IgD-negative memory B cell (primary cell): ENCODE data around the gene GPR89A. TPM values are rescaled to one million over a fixed set of nuclear protein-coding genes. Genes with fewer than 3 reads are reported as not detected.
"Not testable (repeated sequence)": the region's sequence is repeated elsewhere in the genome, so short reads cannot be mapped to it uniquely, and the experiment has no call there.

Experiments
- H3K27ac Mint-ChIP-seq, 3 donors: one replicate each; pipeline ENCODE4 v1.8.0; 2020 to 2022; ENCODE audit warnings: mild to moderate bottlenecking in 3 of 3, mixed read lengths in 3 of 3, moderate library complexity in 1 of 3
- H3K27me3 Mint-ChIP-seq: one replicate; pipeline ENCODE4 v1.8.0; 2021; ENCODE audit warnings: mixed read lengths
- H3K36me3 Mint-ChIP-seq: one replicate; pipeline ENCODE4 v1.8.0; 2020; ENCODE audit warnings: mild to moderate bottlenecking, mixed read lengths
- H3K4me1 Mint-ChIP-seq, 3 donors: one replicate each; pipeline ENCODE4 v1.8.0; 2020 to 2022; ENCODE audit warnings: mixed read lengths in 3 of 3, mild to moderate bottlenecking in 1 of 3
- H3K4me3 Mint-ChIP-seq, 4 donors: one replicate each; pipeline ENCODE4 v1.8.0; 2020 to 2022; ENCODE audit warnings: mild to moderate bottlenecking in 4 of 4, mixed read lengths in 4 of 4, moderate library complexity in 3 of 4
- H3K9me3 Mint-ChIP-seq, 3 donors: one replicate each; pipeline ENCODE4 v1.8.0; 2020 to 2021; ENCODE audit warnings: mixed read lengths in 3 of 3, mild to moderate bottlenecking in 1 of 3
- polyA plus RNA-seq: library from polyadenylated mRNA; unstranded; fragments of 300-500 nt; fragmentation: Illumina TruSeq; gene quantifications from one replicate; pipeline ENCODE4 v1.2.3, GENCODE V29; 2021

The GPR89A gene
- polyA plus RNA-seq, result 14.8 TPM

DNA sequence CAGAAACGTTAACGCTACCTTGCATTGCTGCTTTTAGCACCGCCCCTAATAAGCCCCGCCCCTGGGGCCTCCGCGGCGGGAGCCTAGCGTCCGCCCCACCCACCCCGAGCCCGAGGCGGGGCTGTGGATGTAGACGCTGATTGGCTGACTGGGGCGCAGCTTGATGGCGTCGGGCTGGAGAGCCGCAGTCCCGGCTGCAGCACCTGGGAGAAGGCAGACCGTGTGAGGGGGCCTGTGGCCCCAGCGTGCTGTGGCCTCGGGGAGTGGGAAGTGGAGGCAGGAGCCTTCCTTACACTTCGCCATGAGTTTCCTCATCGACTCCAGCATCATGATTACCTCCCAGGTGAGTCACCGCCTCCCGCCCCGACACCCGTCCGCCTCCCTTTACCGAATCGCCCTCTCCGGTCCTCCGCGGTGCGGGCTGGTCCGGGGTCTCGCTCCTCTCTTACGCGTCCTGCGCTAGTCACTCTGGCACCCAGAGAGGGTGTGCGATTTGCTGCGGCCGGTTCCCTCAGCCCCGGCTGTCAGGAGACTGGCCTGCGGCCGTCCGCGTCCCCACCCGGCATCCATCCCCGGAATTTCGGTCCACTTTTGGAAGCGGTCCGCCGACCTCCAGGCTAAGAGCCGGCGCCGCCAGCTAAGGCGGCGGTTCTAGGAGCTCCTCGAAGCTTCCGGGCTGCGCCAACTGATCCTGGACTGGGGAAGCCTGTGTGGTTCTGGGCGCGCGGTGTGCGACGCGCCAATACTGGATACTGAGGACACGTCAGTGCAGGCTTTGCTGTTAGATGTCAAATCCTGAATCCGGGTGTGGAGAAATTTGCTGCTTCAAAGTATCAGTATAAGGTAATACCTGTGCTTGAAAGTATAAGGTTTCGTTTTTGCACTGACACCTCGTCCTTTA is at the start of gene GPR89A:
GPR89A (plus strand) TSS at position 156 of the 901 bp plus-strand sequence; CDS start at position 302, 146 bp downstream.
- peak within 1 kb of the TSS; percentile 92 to 99 (median 94) for H3K4me3 Mint-ChIP-seq
- peak within 1 kb of the TSS in 2 of 3 donors; percentile 83 to 90 for H3K27ac Mint-ChIP-seq
- not testable (repeated sequence) for H3K27me3 Mint-ChIP-seq, H3K4me1 Mint-ChIP-seq, H3K36me3 Mint-ChIP-seq, H3K9me3 Mint-ChIP-seq

DNA sequence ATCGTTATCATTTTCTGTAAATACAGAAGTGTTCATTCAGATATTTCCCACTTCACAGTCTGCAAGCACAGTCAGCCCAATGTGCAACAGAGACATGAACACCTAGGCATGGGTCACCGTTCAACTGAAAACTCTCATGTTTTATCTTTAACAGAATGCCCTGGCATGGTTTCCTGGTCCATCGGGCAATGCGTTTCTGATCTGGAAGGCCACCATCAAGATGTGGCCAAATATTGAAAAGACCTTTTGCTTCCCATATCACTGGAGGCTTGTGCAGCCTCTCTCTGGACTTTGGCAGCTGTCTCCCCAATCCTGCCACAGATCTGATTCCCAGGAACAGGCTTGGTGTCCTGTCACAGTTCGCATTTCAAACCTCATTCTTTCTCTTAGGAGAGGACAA is 21.0 kb upstream of the GPR89A start:
- H3K36me3 Mint-ChIP-seq, H3K27me3 Mint-ChIP-seq, H3K4me3 Mint-ChIP-seq, H3K4me1 Mint-ChIP-seq, H3K9me3 Mint-ChIP-seq, H3K27ac Mint-ChIP-seq: not testable (repeated sequence)

DNA sequence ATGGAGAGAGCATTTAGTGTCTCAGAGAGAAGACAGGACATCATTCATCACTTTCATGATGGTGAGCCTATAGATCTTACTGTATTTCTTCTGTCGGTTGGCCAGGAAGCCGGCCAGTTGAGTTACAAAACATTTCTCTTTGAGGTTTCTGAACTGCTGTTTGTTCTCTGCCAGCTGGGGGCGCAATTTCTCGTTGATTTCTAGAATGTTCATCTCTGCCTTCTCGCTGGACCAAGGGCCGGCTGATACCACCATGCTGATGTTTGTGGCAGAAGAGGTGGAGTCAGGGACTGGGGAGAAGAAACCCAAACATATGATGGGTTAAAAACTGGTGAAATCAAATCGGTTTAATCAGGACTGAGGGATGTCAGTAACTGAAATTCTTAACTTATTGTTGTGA is 17.0 kb upstream of the GPR89A start:
- H3K4me3 Mint-ChIP-seq, H3K36me3 Mint-ChIP-seq, H3K27me3 Mint-ChIP-seq, H3K9me3 Mint-ChIP-seq, H3K4me1 Mint-ChIP-seq: not testable (repeated sequence)
- H3K27ac Mint-ChIP-seq, result peak overlapping the region in 1 of 3 donors; percentile 39

DNA sequence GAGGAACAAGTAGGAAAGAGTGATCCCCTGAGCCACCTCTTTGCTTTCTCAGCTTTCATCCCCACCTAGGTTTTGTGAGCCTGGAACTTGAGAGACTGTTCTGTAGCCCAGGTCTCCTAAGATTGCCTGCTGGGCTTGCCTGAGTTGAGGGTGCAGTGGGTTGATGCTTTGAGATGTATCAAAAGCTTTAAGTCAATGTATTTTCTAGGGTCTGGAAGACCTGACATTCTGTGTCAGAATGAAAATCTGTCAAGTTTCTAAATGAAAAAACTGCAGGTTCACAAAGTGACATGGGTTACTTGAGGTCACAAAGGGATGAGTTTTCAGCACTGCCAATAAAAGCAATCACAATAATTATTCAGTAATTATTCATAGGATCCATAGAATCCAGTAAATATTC is 15.4 kb upstream of the GPR89A start:
- H3K4me1 Mint-ChIP-seq, H3K27ac Mint-ChIP-seq, H3K4me3 Mint-ChIP-seq, H3K27me3 Mint-ChIP-seq, H3K9me3 Mint-ChIP-seq, H3K36me3 Mint-ChIP-seq: not testable (repeated sequence)

GRCh38 chr1:145595421-145595820 is 12.4 kb upstream of the GPR89A start:
- not testable (repeated sequence) for H3K27ac Mint-ChIP-seq, H3K4me1 Mint-ChIP-seq, H3K36me3 Mint-ChIP-seq, H3K9me3 Mint-ChIP-seq, H3K4me3 Mint-ChIP-seq, H3K27me3 Mint-ChIP-seq

DNA sequence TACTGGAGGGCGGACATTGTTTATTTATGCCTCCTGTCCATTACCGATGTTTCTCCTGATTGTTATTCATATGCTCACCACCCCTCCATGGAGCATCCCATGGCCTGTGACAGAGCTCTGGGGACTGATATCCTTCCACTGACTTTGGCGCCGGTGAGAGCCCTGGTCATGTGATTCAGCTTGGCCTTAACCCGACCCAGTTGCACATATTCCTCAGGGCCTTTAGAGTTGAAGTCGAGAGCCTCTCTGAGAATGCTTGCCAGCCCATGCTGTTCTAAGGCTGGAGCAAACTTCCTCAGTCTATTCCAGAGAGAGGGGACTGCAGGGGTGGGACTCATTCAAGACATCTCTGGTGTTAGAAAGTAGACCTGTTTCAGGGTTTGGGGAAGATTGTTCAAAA is 11.6 kb upstream of the GPR89A start:
- H3K4me3 Mint-ChIP-seq, H3K4me1 Mint-ChIP-seq, H3K27me3 Mint-ChIP-seq, H3K9me3 Mint-ChIP-seq, H3K27ac Mint-ChIP-seq, H3K36me3 Mint-ChIP-seq: not testable (repeated sequence)

GRCh38 chr1:145599426-145599825 is 8.4 kb upstream of the GPR89A start:
- H3K9me3 Mint-ChIP-seq, H3K4me3 Mint-ChIP-seq, H3K27ac Mint-ChIP-seq, H3K4me1 Mint-ChIP-seq, H3K36me3 Mint-ChIP-seq, H3K27me3 Mint-ChIP-seq: not testable (repeated sequence)

DNA sequence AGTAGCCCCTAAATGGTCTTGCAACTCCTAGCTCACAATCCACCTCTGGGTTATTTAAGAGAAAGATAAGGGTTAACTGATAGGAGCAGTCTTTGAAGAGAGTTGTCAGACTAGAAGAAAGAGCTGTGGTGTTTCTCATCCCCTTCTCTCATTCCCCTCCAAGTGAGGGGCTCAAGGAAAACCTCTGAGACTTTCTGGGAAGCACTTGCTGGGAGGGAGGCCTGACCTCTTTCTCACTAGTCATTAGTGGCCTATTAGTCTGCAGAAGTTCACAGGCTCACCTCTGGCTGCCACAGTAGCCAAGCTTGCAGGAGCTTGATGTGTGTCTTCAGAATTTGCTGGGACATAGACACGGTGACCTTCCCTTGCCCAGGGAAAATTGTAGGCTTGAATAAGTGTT is 6.2 kb upstream of the GPR89A start:
- no peaks in the 10 kb centered on the region for H3K9me3 Mint-ChIP-seq
- peaks cover 4% of the 10 kb centered on the region for H3K27me3 Mint-ChIP-seq
- no peaks in the 10 kb centered on the region for H3K4me1 Mint-ChIP-seq
- H3K4me3 Mint-ChIP-seq, result no peak overlapping the region
- no peak overlapping the region for H3K27ac Mint-ChIP-seq
- peaks cover 2% of the 10 kb centered on the region for H3K36me3 Mint-ChIP-seq

- not testable (repeated sequence) for H3K36me3 Mint-ChIP-seq, H3K4me3 Mint-ChIP-seq, H3K9me3 Mint-ChIP-seq, H3K27ac Mint-ChIP-seq, H3K4me1 Mint-ChIP-seq, H3K27me3 Mint-ChIP-seq
Measured at GRCh38 chr1:145606840-145607239, 948 bp upstream of the GPR89A start.

GRCh38 chr1:145607289-145607688 is 499 bp upstream of the GPR89A start:
- H3K9me3 Mint-ChIP-seq, H3K4me1 Mint-ChIP-seq, H3K27me3 Mint-ChIP-seq, H3K27ac Mint-ChIP-seq, H3K36me3 Mint-ChIP-seq: not testable (repeated sequence)
- peak overlapping the region in 1 of 4 donors; percentile 99 for H3K4me3 Mint-ChIP-seq

DNA sequence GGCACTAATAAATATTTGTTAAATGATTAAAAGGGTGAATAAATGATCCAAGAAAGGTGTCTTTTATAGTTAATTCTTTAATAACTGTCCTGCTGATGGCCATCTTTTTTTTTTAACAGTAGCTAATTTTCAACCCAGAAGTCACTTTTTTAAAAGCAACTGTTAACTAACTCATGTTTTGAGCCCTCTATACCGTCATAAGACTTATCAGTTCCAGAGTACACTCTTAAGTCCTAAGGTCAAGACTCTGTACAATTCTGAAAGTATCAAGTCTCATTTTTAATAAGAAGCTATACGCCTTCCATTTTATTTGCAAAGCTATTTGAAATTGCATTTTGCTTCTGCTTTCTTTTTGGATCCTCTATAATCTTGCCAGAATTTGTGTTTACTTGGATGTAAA is 3.0 kb downstream of the GPR89A start:
- not testable (repeated sequence) for H3K9me3 Mint-ChIP-seq, H3K27ac Mint-ChIP-seq, H3K4me1 Mint-ChIP-seq, H3K27me3 Mint-ChIP-seq, H3K36me3 Mint-ChIP-seq
- peak overlapping the region in 1 of 4 donors; percentile 56 for H3K4me3 Mint-ChIP-seq

GRCh38 chr1:145620073-145620472 is 12.3 kb downstream of the GPR89A start:
- H3K9me3 Mint-ChIP-seq, H3K27me3 Mint-ChIP-seq, H3K4me3 Mint-ChIP-seq, H3K4me1 Mint-ChIP-seq, H3K27ac Mint-ChIP-seq, H3K36me3 Mint-ChIP-seq: not testable (repeated sequence)

DNA sequence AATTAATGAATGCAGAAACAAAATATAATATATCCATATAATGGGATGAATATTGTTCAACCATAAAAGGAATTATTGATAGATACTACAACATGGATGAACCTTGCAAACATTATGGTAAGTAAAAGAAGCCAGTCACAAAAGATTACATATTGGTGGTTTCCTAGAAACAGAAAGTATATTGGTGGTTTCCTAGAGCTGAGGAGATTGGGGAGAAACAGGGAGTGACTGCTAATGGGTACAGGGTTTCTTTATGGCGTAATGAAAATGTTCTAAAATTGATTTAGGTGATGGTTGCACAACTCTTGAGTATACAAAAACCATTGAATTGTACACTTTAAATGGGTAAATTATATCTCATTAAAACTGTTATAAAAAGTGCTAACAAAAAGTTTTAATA is 14.4 kb downstream of the GPR89A start:
- H3K27me3 Mint-ChIP-seq, H3K27ac Mint-ChIP-seq, H3K4me3 Mint-ChIP-seq, H3K9me3 Mint-ChIP-seq, H3K36me3 Mint-ChIP-seq, H3K4me1 Mint-ChIP-seq: not testable (repeated sequence)

DNA sequence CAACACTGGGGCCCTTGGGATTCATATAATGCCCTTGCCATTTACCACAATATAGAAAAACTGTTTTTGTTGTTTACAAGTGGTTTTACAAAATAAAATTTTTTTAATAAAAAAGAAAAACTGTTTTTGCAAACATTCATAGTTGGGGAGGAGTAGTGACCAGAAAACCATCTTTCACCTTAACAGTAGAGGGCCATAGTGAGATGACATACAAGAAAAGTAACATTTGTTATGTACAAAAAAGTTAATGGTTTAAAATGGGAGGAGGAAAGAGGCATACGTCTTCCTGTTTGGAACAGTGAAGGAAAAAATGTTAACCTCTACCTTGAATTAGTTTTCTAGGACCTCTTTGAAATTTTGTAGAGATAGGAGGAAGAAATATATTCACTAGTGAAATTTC is 28.4 kb downstream of the GPR89A start:
- H3K27ac Mint-ChIP-seq, H3K27me3 Mint-ChIP-seq, H3K36me3 Mint-ChIP-seq, H3K4me3 Mint-ChIP-seq, H3K4me1 Mint-ChIP-seq, H3K9me3 Mint-ChIP-seq: not testable (repeated sequence)

GRCh38 chr1:145641886-145642285 is 34.1 kb downstream of the GPR89A start:
- not testable (repeated sequence) for H3K4me1 Mint-ChIP-seq, H3K4me3 Mint-ChIP-seq, H3K9me3 Mint-ChIP-seq, H3K36me3 Mint-ChIP-seq, H3K27ac Mint-ChIP-seq, H3K27me3 Mint-ChIP-seq

DNA sequence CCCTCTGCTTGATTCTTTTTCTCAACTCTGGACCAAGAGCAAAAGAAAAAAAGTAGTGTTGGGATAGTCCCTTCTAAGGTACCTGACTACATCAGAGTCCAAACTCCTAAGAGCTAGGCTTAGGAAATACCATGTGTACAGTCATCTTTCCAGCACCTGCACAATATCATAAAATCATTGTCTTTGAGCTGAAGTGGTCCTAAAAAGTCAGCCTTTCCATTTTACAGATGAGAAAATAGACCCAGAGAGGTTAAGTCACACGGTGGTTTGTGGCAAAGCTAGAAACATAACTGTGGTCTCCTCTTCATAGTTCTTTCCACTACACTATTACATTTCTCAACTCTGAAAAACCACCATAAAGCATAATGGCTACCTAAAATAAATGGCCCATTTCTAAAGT is 36.2 kb downstream of the GPR89A start:
- not testable (repeated sequence) for H3K9me3 Mint-ChIP-seq, H3K4me1 Mint-ChIP-seq, H3K36me3 Mint-ChIP-seq, H3K27ac Mint-ChIP-seq, H3K4me3 Mint-ChIP-seq, H3K27me3 Mint-ChIP-seq
